ENCODE measurements around the gene OSBPL8. TPM values are rescaled to one million over a fixed set of nuclear protein-coding genes. Genes with fewer than 3 reads are reported as not detected.
A peak's percentile ranks its signal among the peaks of the same experiment; 100 is the strongest.

OSBPL8 gene
- total and polyA plus RNA-seq, 2 donors, result 32.7 to 41.7 TPM

DNA sequence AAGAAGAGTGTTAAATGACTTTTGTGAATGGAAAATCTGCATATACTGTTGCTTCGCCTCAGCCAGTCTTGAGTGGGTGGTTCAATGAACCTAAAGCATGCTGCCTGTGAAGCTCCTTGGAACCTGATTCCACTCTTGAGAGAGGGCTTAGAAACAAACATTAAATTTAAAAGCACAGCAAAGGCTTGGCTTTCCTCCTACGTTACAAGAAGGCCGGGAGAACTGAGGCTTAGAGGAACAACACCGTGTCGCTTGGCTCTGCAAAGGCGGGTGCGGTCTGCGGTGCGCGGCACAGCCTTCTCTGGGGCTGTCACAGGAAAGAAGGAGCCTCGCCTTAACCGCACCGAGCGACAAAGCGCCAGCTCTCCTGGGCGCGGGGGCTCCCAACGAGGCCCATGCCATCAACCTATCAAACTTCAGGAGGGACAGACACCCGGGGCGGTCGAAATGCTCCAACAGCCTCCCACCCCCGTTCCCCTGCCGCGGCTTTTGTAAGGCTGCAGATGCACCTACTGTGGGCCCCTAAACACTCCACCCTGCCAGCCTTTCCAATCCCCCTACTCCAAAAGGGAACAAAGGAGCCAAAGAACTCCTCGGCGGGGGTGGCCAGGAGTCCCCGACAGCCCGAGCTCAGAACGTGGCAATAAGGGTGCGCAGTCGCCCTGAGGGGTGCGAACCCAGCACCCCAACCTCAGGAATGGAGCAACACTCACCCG is 729 bp downstream of the OSBPL8 start:
- DNase-seq (ENCODE audit: low read depth in 6 of 9, low spot score in 9 of 9), result peak; percentile 59 to 90 (median 75)
- WGBS, result under 1% methylated on average over 33 of the region's 33 CpGs
- Histone ChIP-seq H3K4me3 (ENCODE audit: low read length in 2 of 2) (peak overlapping the region; percentile 89 to 95), H3K27ac (ENCODE audit: low read depth in 1 of 2, low read length in 1 of 2) (peak overlapping the region; percentile 88 to 96), H3K36me3 (ENCODE audit: control insufficient read depth in 2 of 2, insufficient read depth in 2 of 2, low read length in 1 of 2) (no peaks in the 10 kb centered on the region), H3K9me3 (ENCODE audit: control insufficient read depth in 2 of 2, insufficient read depth in 1 of 2, low read length in 1 of 2) (no peaks in the 10 kb centered on the region), H3K27me3 (ENCODE audit: control insufficient read depth in 2 of 2, insufficient read depth in 1 of 2, low read length in 1 of 2) (no peaks in the 10 kb centered on the region), H3K4me1 (ENCODE audit: control insufficient read depth in 2 of 2, insufficient read depth in 2 of 2, low read length in 2 of 2) (peaks cover 0 to 5% of the 10 kb centered on the region in 2 donors)

DNA sequence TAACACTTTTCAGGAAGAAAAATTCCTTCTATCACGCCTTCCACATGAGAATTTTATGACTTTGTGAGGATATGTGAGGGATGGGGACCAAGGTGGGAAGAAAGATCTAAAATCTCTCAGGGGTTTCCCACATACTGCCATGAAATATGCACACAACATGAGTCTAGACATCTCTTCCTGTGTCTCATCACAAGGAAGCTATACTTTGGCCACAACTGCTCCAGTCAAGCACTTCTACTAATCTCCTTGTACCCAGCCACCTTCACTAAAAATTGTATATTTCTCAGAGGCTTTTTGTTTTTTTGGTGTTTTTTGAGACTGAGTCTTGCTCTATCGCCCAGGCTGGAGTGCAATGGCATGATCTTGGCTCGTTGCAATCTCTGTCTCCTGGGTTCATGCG is 3.2 kb downstream of the OSBPL8 start:
- Histone ChIP-seq H3K9me3 (ENCODE audit: control insufficient read depth in 2 of 2, insufficient read depth in 1 of 2, low read length in 1 of 2) (no peaks in the 10 kb centered on the region), H3K36me3 (ENCODE audit: control insufficient read depth in 2 of 2, insufficient read depth in 2 of 2, low read length in 1 of 2) (no peaks in the 10 kb centered on the region), H3K27ac (ENCODE audit: low read depth in 1 of 2, low read length in 1 of 2) (no peak overlapping the region), H3K4me3 (ENCODE audit: low read length in 2 of 2) (no peak overlapping the region), H3K4me1 (ENCODE audit: control insufficient read depth in 2 of 2, insufficient read depth in 2 of 2, low read length in 2 of 2) (peaks cover 0 to 8% of the 10 kb centered on the region in 2 donors), H3K27me3 (ENCODE audit: control insufficient read depth in 2 of 2, insufficient read depth in 1 of 2, low read length in 1 of 2) (no peaks in the 10 kb centered on the region)
- WGBS, result 96% methylated on average over 4 of the region's 4 CpGs
- DNase-seq (ENCODE audit: low read depth in 6 of 9, low spot score in 9 of 9), result peak in 4 of 9 donors; percentile 5 to 48 (median 12)

DNA sequence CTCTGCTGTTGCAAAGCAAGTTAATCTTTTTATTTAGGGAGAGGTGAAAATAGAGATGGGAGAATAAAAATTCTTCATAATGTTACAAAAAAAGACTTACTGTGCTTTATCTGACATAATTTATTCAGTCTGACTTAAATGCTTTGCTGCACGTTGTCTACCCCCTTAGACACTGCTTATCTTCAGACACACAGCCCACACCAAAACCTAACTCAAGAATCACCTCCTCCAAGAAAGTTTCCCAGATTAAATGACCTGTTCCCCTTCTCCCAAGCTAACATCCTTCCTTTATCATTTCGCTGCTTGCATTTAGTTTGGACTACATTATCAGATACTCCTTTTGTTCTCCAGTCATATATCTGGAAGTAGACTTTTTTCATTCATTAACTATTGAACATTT is 3.8 kb downstream of the OSBPL8 start:
- H3K4me3 ChIP-seq (ENCODE audit: low read length in 2 of 2), result no peak overlapping the region
- H3K27me3 ChIP-seq (ENCODE audit: control insufficient read depth in 2 of 2, insufficient read depth in 1 of 2, low read length in 1 of 2), result no peaks in the 10 kb centered on the region
- no peaks in the 10 kb centered on the region for H3K36me3 ChIP-seq (ENCODE audit: control insufficient read depth in 2 of 2, insufficient read depth in 2 of 2, low read length in 1 of 2)
- H3K4me1 ChIP-seq (ENCODE audit: control insufficient read depth in 2 of 2, insufficient read depth in 2 of 2, low read length in 2 of 2), result peaks cover 0 to 8% of the 10 kb centered on the region in 2 donors
- H3K27ac ChIP-seq (ENCODE audit: low read depth in 1 of 2, low read length in 1 of 2), result no peak overlapping the region
- no peaks in the 10 kb centered on the region for H3K9me3 ChIP-seq (ENCODE audit: control insufficient read depth in 2 of 2, insufficient read depth in 1 of 2, low read length in 1 of 2)
- no peak for DNase-seq (ENCODE audit: low read depth in 6 of 9, low spot score in 9 of 9)
- WGBS, result 90% methylated on average over 2 of the region's 2 CpGs

DNA sequence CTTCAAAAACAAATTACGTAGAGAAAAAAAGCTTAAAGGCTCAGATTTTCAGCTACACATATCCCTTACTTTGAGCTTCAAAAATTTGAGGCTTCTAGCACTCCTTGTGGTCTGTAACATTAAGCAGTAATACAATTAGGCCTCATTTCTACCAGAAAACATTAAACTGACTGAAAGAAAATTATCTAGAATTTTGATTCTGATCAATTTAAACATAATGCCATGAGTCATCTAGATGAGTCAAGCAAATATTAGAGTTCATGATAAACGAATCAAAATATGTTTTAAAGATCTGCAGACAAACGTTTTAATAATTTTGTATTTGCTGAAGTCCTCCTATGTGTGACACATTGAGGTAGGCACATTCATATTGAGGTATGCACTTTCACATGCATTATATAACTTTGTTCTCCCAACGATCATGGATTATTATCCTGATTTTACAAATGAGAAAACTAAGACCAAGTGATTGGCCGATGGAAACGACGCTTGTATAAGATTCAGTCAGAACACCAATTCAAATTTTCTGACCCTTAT is 4.3 kb downstream of the OSBPL8 start:
- H3K36me3 ChIP-seq (ENCODE audit: control insufficient read depth in 2 of 2, insufficient read depth in 2 of 2, low read length in 1 of 2), result no peaks in the 10 kb centered on the region
- no peaks in the 10 kb centered on the region for H3K9me3 ChIP-seq (ENCODE audit: control insufficient read depth in 2 of 2, insufficient read depth in 1 of 2, low read length in 1 of 2)
- H3K27ac ChIP-seq (ENCODE audit: low read depth in 1 of 2, low read length in 1 of 2), result no peak overlapping the region
- peaks cover 0 to 8% of the 10 kb centered on the region in 2 donors for H3K4me1 ChIP-seq (ENCODE audit: control insufficient read depth in 2 of 2, insufficient read depth in 2 of 2, low read length in 2 of 2)
- H3K27me3 ChIP-seq (ENCODE audit: control insufficient read depth in 2 of 2, insufficient read depth in 1 of 2, low read length in 1 of 2), result no peaks in the 10 kb centered on the region
- H3K4me3 ChIP-seq (ENCODE audit: low read length in 2 of 2), result no peak overlapping the region
- WGBS, result 94% methylated on average over 7 of the region's 7 CpGs
- no peak for DNase-seq (ENCODE audit: low read depth in 6 of 9, low spot score in 9 of 9)

DNA sequence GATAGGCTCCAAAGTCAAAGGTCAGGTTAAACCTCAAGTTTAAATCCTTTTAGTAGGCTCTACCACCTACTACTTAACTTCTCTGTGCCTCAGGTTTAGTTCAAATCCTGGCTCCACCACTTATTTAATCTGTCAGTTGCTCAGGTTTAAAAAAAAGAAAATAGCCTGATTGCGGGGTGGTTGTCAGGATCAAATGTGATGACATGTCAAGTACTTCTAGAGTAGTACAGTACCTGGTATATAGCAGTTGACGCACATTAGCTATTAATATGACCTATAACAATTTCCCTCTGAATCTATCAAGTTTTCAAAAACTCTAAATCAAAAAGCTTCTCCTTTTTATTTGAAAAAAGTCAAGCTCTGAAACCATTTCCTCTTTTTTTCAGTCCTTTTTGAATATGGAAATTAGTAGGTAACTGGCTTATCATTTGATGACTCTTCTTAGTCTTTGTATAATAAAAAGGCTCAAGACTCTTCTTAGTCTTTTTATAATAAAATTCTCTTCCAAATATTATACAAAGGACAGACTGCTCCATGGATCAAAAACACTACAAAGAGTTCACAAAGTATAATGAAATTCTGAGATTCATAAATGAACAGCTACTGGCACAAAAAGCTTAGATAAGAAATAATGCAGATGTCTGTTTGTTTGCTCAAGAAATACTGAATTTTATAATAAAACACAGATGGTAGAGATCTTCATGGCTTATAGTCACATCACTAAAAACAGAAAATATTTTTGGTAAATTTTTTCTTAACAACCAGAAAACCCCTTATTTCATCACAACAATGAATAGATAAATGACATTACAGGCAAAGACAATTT is 5.0 kb downstream of the OSBPL8 start:
- no peak overlapping the region for H3K27ac ChIP-seq (ENCODE audit: low read depth in 1 of 2, low read length in 1 of 2)
- WGBS, result 83% methylated on average over 2 of the region's 2 CpGs
- H3K4me1 ChIP-seq (ENCODE audit: control insufficient read depth in 2 of 2, insufficient read depth in 2 of 2, low read length in 2 of 2), result peaks cover 0 to 8% of the 10 kb centered on the region in 2 donors

DNA sequence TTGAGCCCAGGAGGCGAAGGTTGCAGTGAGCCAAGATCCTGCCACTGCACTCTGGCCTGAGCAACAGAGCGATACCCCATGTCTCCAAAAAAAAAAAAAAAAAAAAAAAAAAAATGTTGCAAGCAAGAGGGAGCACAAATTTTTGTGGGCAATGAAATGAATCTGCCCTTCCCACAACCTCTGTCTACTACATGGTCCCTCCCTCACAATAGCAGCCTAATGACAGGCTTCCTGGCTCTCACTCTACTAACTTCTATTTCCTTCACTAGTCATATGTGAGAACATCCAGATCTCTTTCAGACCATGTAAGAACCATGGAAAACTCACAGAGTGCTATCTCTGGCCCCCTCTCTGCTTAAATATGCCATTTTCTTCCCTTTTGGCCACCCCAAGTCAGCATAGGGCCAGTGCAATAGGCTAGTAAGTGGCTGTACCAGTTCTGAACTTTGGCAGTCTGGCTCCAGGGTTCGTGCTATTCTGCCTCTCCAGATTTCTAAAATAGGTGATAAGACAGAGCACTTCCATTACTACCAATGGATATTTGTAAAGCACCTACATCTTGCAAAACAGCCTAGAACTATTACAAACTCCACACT is 7.1 kb downstream of the OSBPL8 start:
- no peak for DNase-seq (ENCODE audit: low read depth in 6 of 9, low spot score in 9 of 9)
- Histone ChIP-seq H3K9me3 (ENCODE audit: control insufficient read depth in 2 of 2, insufficient read depth in 1 of 2, low read length in 1 of 2) (no peaks in the 10 kb centered on the region), H3K4me1 (ENCODE audit: control insufficient read depth in 2 of 2, insufficient read depth in 2 of 2, low read length in 2 of 2) (peaks cover 4 to 8% of the 10 kb centered on the region in 2 donors), H3K36me3 (ENCODE audit: control insufficient read depth in 2 of 2, insufficient read depth in 2 of 2, low read length in 1 of 2) (no peaks in the 10 kb centered on the region), H3K27me3 (ENCODE audit: control insufficient read depth in 2 of 2, insufficient read depth in 1 of 2, low read length in 1 of 2) (no peaks in the 10 kb centered on the region), H3K4me3 (ENCODE audit: low read length in 2 of 2) (no peak overlapping the region), H3K27ac (ENCODE audit: low read depth in 1 of 2, low read length in 1 of 2) (no peak overlapping the region)
- 98% methylated on average over 3 of the region's 3 CpGs for WGBS

More for the DNA sequence above, 5.0 kb downstream of the OSBPL8 start:
- DNase-seq (ENCODE audit: low read depth in 6 of 9, low spot score in 9 of 9), result no peak
- Histone ChIP-seq H3K4me3 (ENCODE audit: low read length in 2 of 2) (no peak overlapping the region), H3K36me3 (ENCODE audit: control insufficient read depth in 2 of 2, insufficient read depth in 2 of 2, low read length in 1 of 2) (no peaks in the 10 kb centered on the region), H3K9me3 (ENCODE audit: control insufficient read depth in 2 of 2, insufficient read depth in 1 of 2, low read length in 1 of 2) (no peaks in the 10 kb centered on the region), H3K27me3 (ENCODE audit: control insufficient read depth in 2 of 2, insufficient read depth in 1 of 2, low read length in 1 of 2) (no peaks in the 10 kb centered on the region)

DNA sequence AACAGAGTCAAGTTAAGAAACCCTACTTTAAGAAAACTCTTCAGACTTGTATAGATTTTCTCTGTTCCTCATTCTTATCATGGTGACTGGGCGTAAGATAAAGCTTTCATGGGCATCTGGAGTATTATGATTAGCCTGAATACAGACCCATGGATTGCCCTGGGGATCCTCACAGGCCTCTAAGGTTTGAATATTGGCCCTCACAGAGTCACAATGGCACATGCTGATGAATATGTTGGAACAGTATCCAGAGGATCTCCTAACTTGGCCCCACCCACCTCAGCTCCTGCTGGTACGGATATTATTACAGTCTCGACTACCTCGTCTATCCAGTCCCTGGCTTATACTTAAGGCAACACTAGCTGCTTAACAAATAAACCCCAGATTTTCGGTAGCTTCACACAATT is 8.1 kb downstream of the OSBPL8 start:
- peaks cover 3 to 4% of the 10 kb centered on the region in 2 donors for H3K4me1 ChIP-seq (ENCODE audit: control insufficient read depth in 2 of 2, insufficient read depth in 2 of 2, low read length in 2 of 2)
- H3K36me3 ChIP-seq (ENCODE audit: control insufficient read depth in 2 of 2, insufficient read depth in 2 of 2, low read length in 1 of 2), result no peaks in the 10 kb centered on the region
- H3K27me3 ChIP-seq (ENCODE audit: control insufficient read depth in 2 of 2, insufficient read depth in 1 of 2, low read length in 1 of 2), result no peaks in the 10 kb centered on the region
- no peak overlapping the region for H3K27ac ChIP-seq (ENCODE audit: low read depth in 1 of 2, low read length in 1 of 2)
- DNase-seq (ENCODE audit: low read depth in 6 of 9, low spot score in 9 of 9), result no peak
- H3K4me3 ChIP-seq (ENCODE audit: low read length in 2 of 2), result no peak overlapping the region
- H3K9me3 ChIP-seq (ENCODE audit: control insufficient read depth in 2 of 2, insufficient read depth in 1 of 2, low read length in 1 of 2), result no peaks in the 10 kb centered on the region
- 97% methylated on average over 5 of the region's 5 CpGs for WGBS

DNA sequence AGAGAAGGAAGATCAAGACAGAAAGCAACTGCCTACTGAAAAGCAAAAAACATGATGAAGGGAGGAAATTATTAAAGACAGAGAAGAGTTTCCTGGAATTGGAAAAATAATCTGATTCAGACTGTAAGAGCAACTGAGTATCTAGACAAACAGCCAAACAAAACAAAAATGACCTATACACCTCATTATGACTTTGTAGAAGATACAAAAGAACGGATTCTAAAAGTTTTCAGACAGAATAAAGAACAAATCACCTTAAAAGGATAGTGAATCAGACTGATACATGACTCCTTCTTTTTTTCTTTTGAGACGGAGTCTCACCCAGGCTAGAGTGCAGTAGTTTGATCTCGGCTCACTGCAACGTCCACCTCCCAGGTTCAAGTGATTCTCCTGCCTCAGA is 10.4 kb downstream of the OSBPL8 start:
- 90% methylated on average over 4 of the region's 4 CpGs for WGBS
- Histone ChIP-seq H3K27ac (ENCODE audit: low read depth in 1 of 2, low read length in 1 of 2) (no peak overlapping the region), H3K27me3 (ENCODE audit: control insufficient read depth in 2 of 2, insufficient read depth in 1 of 2, low read length in 1 of 2) (no peaks in the 10 kb centered on the region), H3K36me3 (ENCODE audit: control insufficient read depth in 2 of 2, insufficient read depth in 2 of 2, low read length in 1 of 2) (no peaks in the 10 kb centered on the region), H3K4me1 (ENCODE audit: control insufficient read depth in 2 of 2, insufficient read depth in 2 of 2, low read length in 2 of 2) (peaks cover 3 to 4% of the 10 kb centered on the region in 2 donors), H3K9me3 (ENCODE audit: control insufficient read depth in 2 of 2, insufficient read depth in 1 of 2, low read length in 1 of 2) (no peaks in the 10 kb centered on the region), H3K4me3 (ENCODE audit: low read length in 2 of 2) (no peak overlapping the region)
- DNase-seq (ENCODE audit: low read depth in 6 of 9, low spot score in 9 of 9), result no peak

Measured in thymus (tissue), 11 donors.